OCI-LY7 (cell line): ENCODE measurements around the gene FAM83D. TPM values are rescaled to one million over a fixed set of nuclear protein-coding genes. Genes with fewer than 3 reads are reported as not detected.
A peak's percentile ranks its signal among the peaks of the same experiment; 100 is the strongest.

Source experiments
- Bru-seq: library from RNA; stranded (reverse); fragments of 400-500 nt; gene quantifications from one replicate; lab custom pipeline; 2021; lab: Mats Ljungman, UMichigan
- BruChase-seq, 2 experiments: library from RNA; stranded (reverse); fragments of 400-500 nt; gene quantifications; one replicate each; lab custom pipeline; 2021; lab: Mats Ljungman, UMichigan
- BruUV-seq: library from RNA; stranded (reverse); fragments of 400-500 nt; replicated peaks from 2 replicates; lab custom pipeline; 2021; lab: Mats Ljungman, UMichigan
- CTCF ChIA-PET: fragments of 300-600 bp; sonication (Branson Sonifier 250); formaldehyde crosslinking; loops from one replicate; lab custom pipeline; 2022; ENCODE audit warnings: antibody characterized with exemption; ENCODE audit not compliant: unreplicated experiment; lab: Charles Lee
- POLR2A ChIA-PET: fragments of 300-600 bp; sonication (Branson Sonifier 250); formaldehyde crosslinking; loops from one replicate; lab custom pipeline; 2022; ENCODE audit warnings: antibody characterized with exemption; lab: Charles Lee
- DNase-seq: peaks from one replicate; pipeline ENCODE4 v3.0.0-alpha.2; 2015; ENCODE audit warnings: low spot score
- H2AFZ ChIP-seq: fragments of 200-600 bp; sonication (generic), shearing (Covaris generic); 2 replicates; pipeline ENCODE4 v1.6.1; 2014; ENCODE audit warnings: mild to moderate bottlenecking, antibody characterized with exemption, low read length, moderate library complexity
- H3K27ac ChIP-seq: fragments of 200-600 bp; sonication (generic); 2 replicates; pipeline ENCODE4 v1.5.1; 2014; ENCODE audit warnings: mixed run types, low read depth, mild to moderate bottlenecking, moderate library complexity, low read length, inconsistent platforms; ENCODE audit not compliant: poor library complexity, severe bottlenecking
- H3K36me3 ChIP-seq: fragments of 200-600 bp; sonication (generic); 2 replicates; pipeline ENCODE4 v1.6.1; 2014; ENCODE audit warnings: mild to moderate bottlenecking, antibody characterized with exemption, low read length, moderate library complexity, mixed read lengths; ENCODE audit not compliant: insufficient read depth
- H3K4me1 ChIP-seq: fragments of 200-600 bp; sonication (generic); 2 replicates; pipeline ENCODE4 v1.5.1; 2014; ENCODE audit warnings: mild to moderate bottlenecking, low read length; ENCODE audit not compliant: insufficient read depth, poor library complexity, severe bottlenecking
- H3K4me2 ChIP-seq: fragments of 200-600 bp; sonication (generic); 2 replicates; pipeline ENCODE4 v1.6.1; 2014; ENCODE audit warnings: mild to moderate bottlenecking, low read length
- H3K4me3 ChIP-seq: fragments of 200-600 bp; sonication (generic); 2 replicates; pipeline ENCODE4 v1.5.1; 2014; ENCODE audit warnings: mild to moderate bottlenecking, low read depth, low read length; ENCODE audit not compliant: poor library complexity, severe bottlenecking
- H3K79me2 ChIP-seq: fragments of 200-600 bp; sonication (generic); 2 replicates; pipeline ENCODE4 v1.6.1; 2016; ENCODE audit warnings: low read depth, mild to moderate bottlenecking, low read length, moderate library complexity, mixed read lengths; ENCODE audit not compliant: insufficient read depth
- H3K9me2 ChIP-seq: fragments of 200-600 bp; sonication (generic); 2 replicates; pipeline ENCODE4 v1.6.1; 2016; ENCODE audit warnings: mild to moderate bottlenecking, low read length, mixed read lengths; ENCODE audit not compliant: insufficient read depth
- H3K9me3 ChIP-seq: fragments of 200-600 bp; sonication (generic); 2 replicates; pipeline ENCODE4 v1.6.1; 2014; ENCODE audit warnings: mild to moderate bottlenecking, mixed run types, low read length, mixed read lengths
- H4K20me1 ChIP-seq: fragments of 200-600 bp; sonication (generic); 2 replicates; pipeline ENCODE4 v1.6.1; 2014; ENCODE audit warnings: mild to moderate bottlenecking, antibody characterized with exemption, low read length, moderate library complexity, mixed read lengths; ENCODE audit not compliant: insufficient read depth
- CTCF ChIP-seq: fragments of 200-600 bp; sonication (generic); conservative IDR thresholded peaks from 2 replicates; pipeline ENCODE4 v1.5.1; 2014; ENCODE audit warnings: mild to moderate bottlenecking, antibody characterized with exemption, low read length, moderate library complexity, mixed read lengths
- EZH2phosphoT487 ChIP-seq: fragments of 200-600 bp; sonication (generic); IDR thresholded peaks from 2 replicates; pipeline ENCODE4 v1.6.1; 2018; ENCODE audit warnings: low read depth, borderline replicate concordance, mild to moderate bottlenecking, mixed run types, antibody characterized with exemption, low read length, moderate library complexity, mixed read lengths
- intact Hi-C: fragments of 100-400 bp; cut with micrococcal nuclease; formaldehyde crosslinking; loops from one replicate; pipeline ENCODE4 v1.10.0; 2022; ENCODE audit not compliant: unreplicated experiment
- long read RNA-seq: library from polyadenylated mRNA; stranded (forward); transcript quantifications from one replicate; pipeline ENCODE4 v2.0.0, GENCODE V29; 2022
- total RNA-seq, 2 experiments: library from RNA; depleted of rRNA in 1 of 2; stranded (reverse); fragments of >200 nt in 1 of 2; shearing (Covaris generic) in 1 of 2; gene quantifications; 2 replicates each; pipeline ENCODE4 v1.2.3, GENCODE V29; 2014 to 2022

Gene FAM83D
- total RNA-seq (2014; rRNA removed; shearing (Covaris generic)) (33.2 and 48.2 TPM in 2 replicates), total RNA-seq (2022) (32.6 and 32.9 TPM in 2 replicates), Bru-seq, nascent RNA (percentile 90 among the genes with signal in this experiment), BruChase-seq, experiment 1, labeled RNA remaining after a 6-hour chase (percentile 79 among the genes with signal in this experiment), BruChase-seq, experiment 2, labeled RNA remaining after a 2-hour chase (percentile 76 among the genes with signal in this experiment)
- long read RNA-seq, transcript FAM83D-201 (4 exons, 2,475 nt): major isoform, 80 of 84 reads
- long read RNA-seq, partial matches to known transcripts: 0 of 84 reads
- long read RNA-seq, other reads (novel, unspliced or antisense): 4 of 84 reads

- H3K36me3 ChIP-seq: peaks cover 45% of the 10 kb centered on the region
- POLR2A ChIA-PET: interaction anchor here (0.6 to 1.3 kb wide), 3 partner anchors 35 to 168 kb away, joined by 3 to 4 read pairs (median 4); no protein-coding TSS in a partner anchor
- H3K4me1 ChIP-seq: peaks cover 34% of the 10 kb centered on the region
- H3K79me2 ChIP-seq: peaks cover 51% of the 10 kb centered on the region
- intact Hi-C loops: loop anchor here (1.0 kb wide), 2 partner anchors 36 to 122 kb away; partner anchors contain the start of gene DHX35
- TF ChIP-seq EZH2phosphoT487 (no peak), CTCF (no peak; the same call in 1 of the 2 replicates)
- peak within 1 kb of the TSS; percentile 66 for H3K27ac ChIP-seq
- H2AFZ ChIP-seq: peak within 1 kb of the TSS; percentile 35; the same call in 1 of the 2 replicates
- H3K4me3 ChIP-seq: peak within 1 kb of the TSS; percentile 98
- no peaks in the 10 kb centered on the region for H3K9me3 ChIP-seq
- peak; percentile 99 for DNase-seq
- peaks cover 21% of the 10 kb centered on the region for H4K20me1 ChIP-seq
- no TSS peak for BruUV-seq
- peak within 1 kb of the TSS; percentile 98 for H3K4me2 ChIP-seq
- CTCF ChIA-PET: interaction anchor here (1.3 kb wide), 1 partner anchor 9 kb away, joined by 3 read pairs; no protein-coding TSS in a partner anchor
- H3K9me2 ChIP-seq: no peaks in the 10 kb centered on the region
These were observed at the start of gene FAM83D for GRCh38 chr20:38926142-38926933. TSS of gene FAM83D (plus strand) at chr20:38926417. CDS start at chr20:38926443, 26 bp downstream.

GRCh38 chr20:38877483-38877882 lies 48.7 kb upstream of the FAM83D start:
- POLR2A ChIA-PET: interaction anchor here (0.7 to 1.8 kb wide), 5 partner anchors 20 to 203 kb away, joined by 3 to 13 read pairs (median 4); partner anchors contain the start of gene PPP1R16B
- H3K4me1 ChIP-seq: peaks cover 96% of the 10 kb centered on the region
- intact Hi-C loops: no loop called here

More at GRCh38 chr20:38877483-38877882, 48.7 kb upstream of the FAM83D start:
- no peak for TF ChIP-seq CTCF
- no peak for TF ChIP-seq EZH2phosphoT487
- Histone ChIP-seq H3K9me3 (no peaks in the 10 kb centered on the region), H3K36me3 (no peaks in the 10 kb centered on the region), H3K9me2 (no peaks in the 10 kb centered on the region), H4K20me1 (no peaks in the 10 kb centered on the region), H3K4me3 (no peak overlapping the region), H3K4me2 (peak overlapping the region; percentile 71), H3K79me2 (peaks cover 64% of the 10 kb centered on the region), H3K27ac (peak overlapping the region; percentile 97), H2AFZ (no peak overlapping the region)
- no peak for DNase-seq
- CTCF ChIA-PET: no interaction called here
- BruUV-seq: no TSS peak
